ENCODE data around the gene CLMN. TPM values are rescaled to one million over a fixed set of nuclear protein-coding genes. Genes with fewer than 3 reads are reported as not detected.

Gene CLMN
- total RNA-seq, 1 donor from 2014 or later = 26.8 TPM

GRCh38 chr14:95133282-95133681, 186.4 kb downstream of the CLMN start:
- H3K27me3 ChIP-seq (ENCODE audit: low read depth) = no peaks in the 10 kb centered on the region
- H3K9me3 ChIP-seq = no peaks in the 10 kb centered on the region
- DNase-seq = no peak
- ATAC-seq = no peak
- no peak overlapping the region for H3K4me3 ChIP-seq
- no peak for TF ChIP-seq CTCF (IDR thresholded peaks at IDR 0.05)
- intact Hi-C loops (cut with DNase I) = no loop called here
- H3K36me3 ChIP-seq = peaks cover 44% of the 10 kb centered on the region
- peaks cover 31% of the 10 kb centered on the region for H3K4me1 ChIP-seq
- no peak overlapping the region for H3K27ac ChIP-seq

GRCh38 chr14:95132760-95133159, 186.9 kb downstream of the CLMN start:
- H3K4me1 ChIP-seq = peaks cover 31% of the 10 kb centered on the region
- no peak for TF ChIP-seq CTCF (IDR thresholded peaks at IDR 0.05)

More at GRCh38 chr14:95132760-95133159, 186.9 kb downstream of the CLMN start:
- H3K27ac ChIP-seq = no peak overlapping the region
- no peaks in the 10 kb centered on the region for H3K9me3 ChIP-seq
- ATAC-seq = no peak
- intact Hi-C loops (cut with DNase I) = no loop called here
- no peaks in the 10 kb centered on the region for H3K27me3 ChIP-seq (ENCODE audit: low read depth)
- H3K36me3 ChIP-seq = peaks cover 45% of the 10 kb centered on the region
- DNase-seq = no peak
- no peak overlapping the region for H3K4me3 ChIP-seq

Small RNA genes lying within 50 kb of the gene (microRNA-seq; reads per million reads assigned to microRNA genes)
- 2.0 reads per million for gene MIR3173 (ENCODE audit: borderline number of aligned reads)

Other genes with a start within 250 kb of the CLMN start
- 66.4 TPM for gene DICER1, start 162.4 kb downstream of the CLMN start, total RNA-seq
- 22.4 TPM for gene SYNE3, start 196.7 kb upstream of the CLMN start, total RNA-seq
- 23.7 TPM for gene GLRX5, start 215.1 kb upstream of the CLMN start, total RNA-seq

Data from lower lobe of right lung (tissue), 2 donors.